Naive B cell (primary cell): ENCODE results near the gene DENND4C. TPM values are rescaled to one million over a fixed set of nuclear protein-coding genes. Genes with fewer than 3 reads are reported as not detected.

Source experiments
- polyA plus RNA-seq, 6 donors: library from polyadenylated mRNA; unstranded; fragments of 300-500 nt; fragmentation: Illumina TruSeq; gene quantifications; one replicate each; pipeline ENCODE4 v1.2.3, GENCODE V29; 2021; ENCODE audit warnings: low read depth in 6 of 6

The DENND4C gene
- polyA plus RNA-seq, 6 donors from 2014 or later: 12.1 to 27.8 (median 21.7) TPM

Other genes with a start within 250 kb of the DENND4C start
- gene SAXO1, start 197.5 kb upstream of the DENND4C start, polyA plus RNA-seq: under 1 TPM in 2 of 6 donors, not detected in 4; 0.21 to 0.25 TPM
- 100 to 1,000 TPM in 3 of 6 donors, 10 to 100 TPM in 3; 84.0 to 123 (median 100) TPM for gene RRAGA, start 181.3 kb upstream of the DENND4C start, polyA plus RNA-seq
- gene HAUS6, start 127.8 kb upstream of the DENND4C start, polyA plus RNA-seq: 1 to 10 TPM; 4.0 to 5.5 (median 4.5) TPM
- gene PLIN2, start 103.2 kb upstream of the DENND4C start, polyA plus RNA-seq: 10 to 100 TPM; 14.9 to 25.7 (median 20.8) TPM
- 1,000 to 10,000 TPM; 2,079 to 2,812 (median 2,434) TPM for gene RPS6, start 149.5 kb downstream of the DENND4C start, polyA plus RNA-seq
- under 1 TPM in 5 of 6 donors, not detected in 1; 0.14 to 0.80 (median 0.56) TPM for gene ACER2, start 178.3 kb downstream of the DENND4C start, polyA plus RNA-seq